GM19240 (cell line): Measurements from ENCODE around the gene YPEL2.

ENCODE experiments used
- DNase-seq: peaks from one replicate; pipeline ENCODE4 v3.0.0; 2011; ENCODE audit warnings: low spot score; ENCODE audit not compliant: insufficient read length

The YPEL2 gene

DNA sequence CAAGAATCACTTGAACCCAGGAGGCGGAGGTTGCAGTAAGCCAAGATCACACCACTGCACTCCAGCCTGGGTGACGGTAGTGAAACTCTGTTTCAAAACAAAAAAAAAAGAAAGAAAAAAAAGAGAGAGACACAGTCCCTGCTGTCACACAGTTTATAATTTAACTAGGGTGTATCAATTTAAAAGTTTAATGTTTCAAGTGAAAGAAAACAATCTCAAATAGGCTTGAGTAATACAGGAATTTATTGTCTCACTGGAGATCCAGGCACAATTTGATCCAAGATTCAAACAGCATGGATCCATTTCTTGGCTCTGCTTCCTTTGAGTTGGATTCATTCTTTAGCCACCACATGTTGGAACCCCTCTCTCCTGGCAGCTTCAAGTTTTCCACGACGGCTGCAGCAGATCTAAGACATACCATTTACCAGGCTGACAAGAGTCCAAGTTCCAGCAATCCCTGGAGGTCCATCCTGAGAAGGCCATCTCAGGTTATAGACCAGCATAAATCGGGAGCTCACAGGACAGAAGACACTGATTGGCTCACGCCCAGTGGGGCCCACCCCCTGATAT is 97.5 kb downstream of the YPEL2 start:
- no peak for DNase-seq

DNA sequence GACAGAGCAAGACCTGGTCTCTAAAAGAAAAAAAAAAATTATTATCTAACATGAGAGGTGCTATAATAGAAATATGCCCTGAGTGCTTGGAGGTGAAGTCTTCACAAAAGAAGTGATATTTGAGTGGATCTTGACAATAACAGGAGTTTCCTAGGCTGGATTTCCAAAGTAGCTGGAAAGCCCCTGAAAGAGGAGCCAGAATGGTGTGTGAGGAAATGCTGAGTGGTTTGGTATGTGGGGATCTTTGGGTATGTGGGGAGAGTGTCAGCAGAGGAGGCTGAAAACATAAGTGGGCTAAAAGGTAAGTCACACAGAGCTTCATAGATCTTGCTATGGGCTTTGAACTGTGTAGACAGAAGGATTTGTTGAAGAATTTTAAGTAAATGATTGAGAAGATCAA is 100.1 kb downstream of the YPEL2 start:
- DNase-seq, result no peak

DNA sequence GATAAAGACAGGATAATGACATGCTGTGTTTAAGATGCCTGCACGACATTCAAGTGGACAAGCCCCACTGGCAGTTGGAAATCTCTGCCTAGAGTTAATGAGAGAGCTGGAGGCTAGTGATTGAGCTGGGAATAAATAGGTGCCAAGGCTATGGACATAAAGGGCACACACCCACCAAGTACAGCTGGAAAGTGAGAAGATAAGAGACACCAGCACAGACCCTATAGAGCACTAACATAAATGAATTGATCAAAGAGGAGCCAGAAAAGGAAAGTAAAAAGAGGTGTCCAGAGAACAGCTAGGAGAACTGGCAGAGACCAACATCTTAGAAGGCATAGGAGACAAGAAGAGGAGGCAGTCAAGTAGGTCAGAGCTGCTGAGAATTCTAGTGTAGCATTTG is 101.2 kb downstream of the YPEL2 start:
- DNase-seq, result no peak

DNA sequence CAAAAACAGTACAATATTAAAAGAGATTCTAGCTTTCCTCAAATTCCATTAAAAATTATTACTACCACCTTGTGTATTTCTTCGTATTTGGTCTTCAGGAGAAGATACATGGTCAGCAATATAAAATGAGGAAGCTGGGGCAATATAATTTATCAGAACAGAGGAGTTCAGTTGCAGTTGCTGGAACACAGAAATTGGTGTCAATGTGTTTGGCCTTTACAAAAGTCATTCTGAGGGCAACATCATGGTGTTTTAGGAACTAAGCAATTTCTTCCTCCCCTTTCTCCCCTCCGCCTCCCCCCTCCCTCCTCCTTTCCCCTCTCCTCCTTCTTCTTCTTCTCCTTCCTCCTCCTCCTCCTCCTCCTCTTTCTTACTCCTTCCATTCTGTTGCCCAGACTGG is 102.1 kb downstream of the YPEL2 start:
- no peak for DNase-seq

DNA sequence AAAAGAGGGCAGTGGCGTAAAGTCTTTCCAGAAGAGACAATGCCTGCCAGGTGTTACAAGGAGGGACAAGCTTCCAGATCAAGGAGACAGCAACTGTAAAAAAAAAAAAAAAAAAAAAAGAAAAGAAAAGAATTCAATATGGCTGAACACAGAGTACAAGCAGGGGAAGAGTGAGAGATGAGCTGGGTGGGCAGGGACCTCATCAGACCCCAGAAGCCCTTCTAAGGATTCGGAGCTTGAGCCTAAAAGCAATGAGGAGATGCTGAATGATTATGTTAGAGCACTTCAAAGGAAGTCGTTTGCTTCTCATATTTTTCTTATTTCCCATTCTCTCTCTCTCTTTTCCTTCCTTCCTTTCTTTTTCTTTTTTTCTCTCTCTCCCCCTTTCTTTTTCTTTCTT is 103.0 kb downstream of the YPEL2 start:
- no peak for DNase-seq

DNA sequence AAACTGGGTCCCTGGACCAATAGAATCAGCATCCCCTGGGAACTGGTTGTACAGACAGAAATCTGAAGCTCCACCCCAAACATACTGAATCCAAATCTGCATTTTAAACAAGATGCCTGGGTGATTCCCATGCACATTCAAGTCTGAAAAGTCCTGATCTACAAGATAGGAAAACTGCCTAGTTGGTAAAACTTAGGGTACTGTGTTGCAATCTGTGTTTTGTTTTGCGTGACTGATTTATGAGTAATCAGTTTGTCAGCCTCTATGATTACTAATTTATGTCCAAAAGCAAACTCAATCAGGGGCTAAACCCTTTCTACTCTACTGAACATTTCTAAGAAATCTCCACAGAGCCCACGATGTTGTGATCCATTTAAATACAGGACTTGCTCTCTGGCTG is 103.8 kb downstream of the YPEL2 start:
- no peak for DNase-seq

DNA sequence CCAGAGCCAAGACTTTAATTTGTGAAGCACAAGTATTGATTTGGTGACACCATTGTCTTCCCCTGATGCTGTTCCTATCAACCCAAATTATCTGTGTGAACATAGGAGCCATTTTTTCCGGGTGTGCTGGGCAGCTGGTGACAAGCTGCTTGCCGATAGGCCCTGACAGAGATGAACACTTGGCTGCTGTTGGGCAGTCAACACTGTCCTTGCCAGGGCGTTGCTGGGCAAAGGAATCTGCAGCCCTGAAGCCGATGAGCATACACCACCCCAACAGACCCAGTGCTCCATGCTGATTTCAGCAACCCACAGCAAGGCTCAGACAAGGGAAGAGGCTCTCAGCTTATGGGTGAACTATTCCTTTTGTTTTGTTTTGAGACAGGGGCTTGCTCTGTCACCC is 105.4 kb downstream of the YPEL2 start:
- no peak for DNase-seq

DNA sequence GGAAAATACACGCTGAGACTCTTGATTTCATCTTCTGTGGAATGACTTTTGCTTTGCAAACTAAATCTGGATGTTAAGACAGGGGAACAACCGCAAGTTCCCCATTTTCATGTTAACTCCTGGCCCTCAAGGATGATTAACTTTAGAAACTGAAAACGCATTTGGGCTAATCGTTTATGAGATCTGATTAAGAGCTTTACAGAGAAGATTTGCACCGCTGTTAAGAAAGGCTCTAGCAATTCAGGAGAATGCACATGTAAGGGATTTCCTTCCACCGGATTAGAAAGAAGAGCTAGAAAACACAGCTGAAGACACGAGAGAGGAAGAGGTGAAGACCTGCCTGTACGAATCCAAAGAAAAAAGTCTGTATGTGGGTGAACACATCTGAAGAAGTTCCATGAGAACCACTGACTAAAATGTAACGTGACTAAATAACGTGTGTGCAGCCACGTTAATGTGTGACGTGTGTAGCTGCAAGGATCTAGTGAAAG is 106.4 kb downstream of the YPEL2 start:
- no peak for DNase-seq

DNA sequence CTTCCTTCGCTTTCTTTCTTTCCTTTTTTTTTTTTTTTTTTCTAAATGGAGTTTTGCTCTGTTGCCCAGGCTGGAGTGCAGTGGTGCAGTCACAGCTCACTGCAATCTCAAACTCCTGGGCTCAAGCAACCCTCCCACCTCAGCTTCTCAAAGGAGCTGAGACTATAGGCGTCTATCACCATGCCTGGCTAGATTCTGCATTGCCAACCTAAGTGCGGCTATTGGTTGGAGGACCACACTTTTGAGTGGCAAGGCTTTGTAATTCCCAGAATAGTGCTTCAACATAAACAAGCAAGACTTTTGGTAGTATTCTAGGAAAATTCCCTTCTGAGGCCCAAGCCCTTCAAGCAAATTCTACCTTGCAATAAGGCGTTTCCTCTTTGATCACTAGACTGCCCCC is 107.8 kb downstream of the YPEL2 start:
- DNase-seq, result no peak

DNA sequence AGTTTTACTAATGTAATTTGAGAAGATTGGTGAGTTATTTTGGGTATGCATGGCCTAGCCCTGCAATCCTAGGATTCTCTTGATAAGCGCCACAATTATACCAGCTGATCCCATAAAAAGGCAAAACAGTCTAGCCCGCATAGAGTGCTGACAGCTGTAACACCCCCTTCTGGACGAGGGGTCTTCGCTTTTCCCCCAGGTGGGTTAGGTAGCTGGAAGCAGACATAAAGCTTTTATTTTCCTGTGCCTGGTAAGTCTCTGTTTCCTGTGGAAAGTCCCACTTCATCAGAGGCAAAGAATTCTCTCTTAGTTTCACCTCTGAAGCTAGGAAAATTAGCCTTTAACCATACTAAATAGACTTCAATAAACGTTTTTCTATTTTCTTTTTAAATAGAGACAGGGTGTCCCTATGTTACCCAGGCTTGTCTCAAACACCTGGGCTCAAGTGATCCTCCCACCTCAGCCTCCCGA is 108.3 kb downstream of the YPEL2 start:
- no peak for DNase-seq

DNA sequence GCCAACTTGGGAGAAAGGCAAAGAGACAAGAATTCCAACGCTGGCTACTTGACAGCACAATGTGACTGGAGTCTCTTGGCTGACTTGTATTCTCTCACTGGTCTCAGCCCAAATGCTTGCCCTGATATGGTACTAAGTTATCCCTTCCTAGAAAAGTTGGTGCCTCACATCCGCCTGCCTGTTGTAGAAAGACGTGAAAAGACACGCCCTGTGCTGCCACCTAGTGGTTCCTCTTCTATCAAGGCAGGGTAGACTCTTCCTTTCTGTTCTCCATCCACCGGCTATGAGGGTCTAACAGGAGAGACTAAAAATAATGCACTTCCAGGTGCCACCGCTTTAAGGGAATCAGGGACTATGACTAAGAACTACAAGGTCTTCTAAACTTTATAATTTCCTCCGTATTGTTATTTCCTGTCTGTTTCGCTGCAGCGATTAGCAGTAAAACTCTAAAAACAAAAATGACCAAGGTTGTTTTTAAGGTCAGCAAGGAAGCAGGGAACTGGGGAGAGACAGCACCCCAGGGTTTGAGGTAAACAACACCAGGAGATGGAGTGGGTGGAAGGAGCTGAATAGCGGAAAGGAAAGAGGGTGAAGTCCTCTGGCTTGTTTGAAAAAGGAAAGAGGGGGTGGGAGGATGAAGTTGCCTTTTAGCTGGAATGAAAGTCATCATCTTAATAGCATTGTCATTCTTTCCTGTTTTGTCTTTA is 109.5 kb downstream of the YPEL2 start:
- peak; percentile 66 for DNase-seq

DNA sequence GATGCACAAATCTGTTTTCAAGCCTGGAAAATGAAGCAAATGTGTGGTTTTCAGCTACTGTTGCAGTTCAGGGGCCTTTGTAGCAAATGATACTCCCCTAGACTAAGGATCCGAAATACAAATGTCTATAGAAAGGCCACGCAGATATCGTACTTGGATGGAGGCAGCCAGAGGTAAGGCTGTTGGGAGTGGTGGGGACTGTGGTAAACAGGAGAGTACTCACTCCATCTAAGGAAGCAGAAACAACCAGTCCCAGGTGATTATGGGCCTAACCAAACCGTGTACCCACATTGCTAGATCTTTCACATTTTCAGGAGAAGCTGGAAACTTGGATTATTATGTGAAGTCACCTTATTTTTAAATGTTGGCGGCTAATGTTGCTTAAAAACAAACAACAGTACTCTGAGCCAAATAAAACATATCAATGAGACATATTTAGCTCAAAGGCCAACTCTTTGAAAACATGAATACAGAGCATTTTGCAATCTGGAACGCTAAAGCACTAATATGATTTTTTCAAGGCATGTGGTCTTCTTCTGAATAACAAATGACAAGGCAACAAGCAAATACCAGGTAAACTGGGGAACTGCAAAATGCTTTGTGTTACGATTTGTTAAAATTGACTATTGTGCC is 110.1 kb downstream of the YPEL2 start:
- DNase-seq, result no peak

DNA sequence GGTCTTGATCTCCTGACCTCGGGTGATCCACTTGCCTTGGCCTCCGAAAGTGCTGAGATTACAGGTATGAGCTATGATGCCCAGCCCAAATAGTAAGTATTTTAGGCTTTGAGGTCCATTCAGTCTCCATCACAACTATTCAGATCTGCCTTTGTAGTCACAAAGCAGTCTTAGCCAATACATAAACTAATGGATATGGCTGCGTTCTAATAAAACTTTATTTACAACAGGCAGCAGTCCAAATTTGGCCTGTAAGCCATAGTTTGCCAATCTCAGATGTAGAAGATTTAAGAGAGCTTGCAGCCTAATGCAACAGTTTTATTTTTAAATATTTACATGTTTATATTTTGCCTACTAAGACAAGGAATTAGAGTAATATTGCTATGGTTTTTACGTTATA is 111.7 kb downstream of the YPEL2 start:
- DNase-seq, result no peak
